HG02642 (cell line): ENCODE data around the gene PRKAB2.
"Not testable (repeated sequence)": the region's sequence is repeated elsewhere in the genome, so short reads cannot be mapped to it uniquely, and the experiment has no call there.

Source experiments
- ATAC-seq: cut with Tn5 transposase; IDR thresholded peaks from one replicate; pipeline ENCODE4 v1.9.1; 2021; ENCODE audit warnings: mild to moderate bottlenecking; ENCODE audit not compliant: unreplicated experiment, poor library complexity

The PRKAB2 gene

GRCh38 chr1:147177611-147178380 is 5.5 kb upstream of the PRKAB2 start:
- no peak for ATAC-seq

- ATAC-seq, result no peak
These were observed 687 bp downstream of the PRKAB2 start for GRCh38 chr1:147171399-147172167.

GRCh38 chr1:147169840-147170674 is 2.2 kb downstream of the PRKAB2 start:
- ATAC-seq, result no peak

- no peak for ATAC-seq
These were observed 3.1 kb downstream of the PRKAB2 start for GRCh38 chr1:147169171-147169570.

- no peak for ATAC-seq
These were observed 3.6 kb downstream of the PRKAB2 start for GRCh38 chr1:147168626-147169058.

GRCh38 chr1:147167365-147167764 is 4.9 kb downstream of the PRKAB2 start:
- ATAC-seq, result no peak

- no peak for ATAC-seq
These were observed 9.3 kb downstream of the PRKAB2 start for GRCh38 chr1:147163019-147163418.

GRCh38 chr1:147162093-147162492 is 10.2 kb downstream of the PRKAB2 start:
- no peak for ATAC-seq

- ATAC-seq, result not testable (repeated sequence)
These were observed 15.2 kb downstream of the PRKAB2 start for GRCh38 chr1:147157116-147157515.

GRCh38 chr1:147156642-147157041 is 15.6 kb downstream of the PRKAB2 start:
- no peak for ATAC-seq

GRCh38 chr1:147152772-147153171 is 19.5 kb downstream of the PRKAB2 start:
- no peak for ATAC-seq

- no peak for ATAC-seq
These were observed 21.0 kb downstream of the PRKAB2 start for GRCh38 chr1:147151244-147151643.

- ATAC-seq, result no peak
These were observed 29.4 kb downstream of the PRKAB2 start for GRCh38 chr1:147142886-147143285.

GRCh38 chr1:147130721-147131120 is 41.5 kb downstream of the PRKAB2 start:
- ATAC-seq, result not testable (repeated sequence)

- no peak for ATAC-seq
These were observed 43.0 kb downstream of the PRKAB2 start for GRCh38 chr1:147129116-147129873.

- no peak for ATAC-seq
These were observed 48.0 kb downstream of the PRKAB2 start for GRCh38 chr1:147124266-147124665.

- no peak for ATAC-seq
These were observed 55.2 kb downstream of the PRKAB2 start for GRCh38 chr1:147117109-147117508.

- no peak for ATAC-seq
These were observed 56.8 kb downstream of the PRKAB2 start for GRCh38 chr1:147115496-147115895.

- ATAC-seq, result not testable (repeated sequence)
These were observed 57.2 kb downstream of the PRKAB2 start for GRCh38 chr1:147115079-147115478.

- not testable (repeated sequence) for ATAC-seq
These were observed 57.9 kb downstream of the PRKAB2 start for GRCh38 chr1:147114353-147114752.
